ENCODE measurements around the gene RGS10.
"Not testable (repeated sequence)": the region's sequence is repeated elsewhere in the genome, so short reads cannot be mapped to it uniquely, and the experiment has no call there.

Gene RGS10, protein sequence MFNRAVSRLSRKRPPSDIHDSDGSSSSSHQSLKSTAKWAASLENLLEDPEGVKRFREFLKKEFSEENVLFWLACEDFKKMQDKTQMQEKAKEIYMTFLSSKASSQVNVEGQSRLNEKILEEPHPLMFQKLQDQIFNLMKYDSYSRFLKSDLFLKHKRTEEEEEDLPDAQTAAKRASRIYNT

GRCh38 chr10:119542357-119542987 is at the start of gene RGS10:
Gene RGS10, minus strand, starts transcription at chr10:119542719. Its CDS starts 81 bp downstream, at chr10:119542638.
- H3K4me3 Mint-ChIP-seq: peak within 1 kb of the TSS; percentile 90
- H3K27ac Mint-ChIP-seq: peak within 1 kb of the TSS; percentile 84
- peak; percentile 90 for ATAC-seq
- peaks cover 3% of the 10 kb centered on the region for H3K27me3 Mint-ChIP-seq
- H3K4me1 Mint-ChIP-seq: peaks cover 53% of the 10 kb centered on the region
- no peaks in the 10 kb centered on the region for H3K9me3 Mint-ChIP-seq
- peaks cover 6% of the 10 kb centered on the region for H3K36me3 Mint-ChIP-seq

DNA sequence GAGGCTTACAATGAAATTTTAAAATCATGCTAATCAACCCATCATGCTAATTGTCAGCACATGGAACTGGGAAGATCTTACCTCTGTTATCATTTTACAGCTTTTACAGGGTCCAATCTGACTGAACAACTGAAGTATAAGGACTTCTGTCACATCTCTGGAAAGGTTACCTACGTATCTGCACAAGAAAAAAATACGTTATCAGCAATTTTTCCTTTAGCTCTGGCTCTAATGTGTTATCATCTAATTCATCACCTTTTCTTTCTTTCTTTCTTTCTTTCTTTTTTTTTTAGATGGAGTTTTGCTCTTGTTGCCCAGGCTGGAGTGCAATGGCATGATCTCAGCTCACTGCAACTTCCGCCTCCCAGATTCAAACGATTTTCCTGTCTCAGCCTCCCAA is 45.6 kb upstream of the RGS10 start:
- ATAC-seq: no peak
- Mint-ChIP-seq H3K27me3 (no peaks in the 10 kb centered on the region), H3K4me3 (no peak overlapping the region), H3K27ac (no peak overlapping the region), H3K36me3 (peaks cover 10% of the 10 kb centered on the region), H3K4me1 (peaks cover 32% of the 10 kb centered on the region), H3K9me3 (no peaks in the 10 kb centered on the region)

DNA sequence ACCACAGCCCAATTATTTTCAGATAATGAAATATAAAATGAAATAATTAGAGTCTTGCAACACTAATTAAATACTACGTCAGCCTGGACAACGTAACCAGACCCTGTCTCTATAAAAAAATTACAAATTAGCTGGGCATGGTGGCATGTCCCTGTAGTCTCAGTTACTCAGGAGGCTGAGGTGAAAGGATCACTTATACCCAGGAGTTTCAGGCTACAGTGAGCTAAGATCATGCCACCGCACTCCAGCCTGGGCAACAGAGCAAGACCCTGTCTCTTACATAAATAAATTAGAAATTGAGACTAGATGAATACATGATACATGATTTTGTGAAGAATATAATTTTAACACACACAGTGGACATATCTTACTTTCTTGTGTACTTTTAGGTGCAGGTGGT is 35.8 kb upstream of the RGS10 start:
- H3K27ac Mint-ChIP-seq: no peak overlapping the region
- peaks cover 36% of the 10 kb centered on the region for H3K36me3 Mint-ChIP-seq
- peaks cover under 1% of the 10 kb centered on the region for H3K4me1 Mint-ChIP-seq
- no peak overlapping the region for H3K4me3 Mint-ChIP-seq
- H3K9me3 Mint-ChIP-seq: no peaks in the 10 kb centered on the region
- no peak for ATAC-seq
- no peaks in the 10 kb centered on the region for H3K27me3 Mint-ChIP-seq

- H3K27me3 Mint-ChIP-seq: no peaks in the 10 kb centered on the region
- no peak overlapping the region for H3K4me3 Mint-ChIP-seq
- ATAC-seq: no peak
- peaks cover 30% of the 10 kb centered on the region for H3K36me3 Mint-ChIP-seq
- peak overlapping the region; percentile 35 for H3K27ac Mint-ChIP-seq
- H3K9me3 Mint-ChIP-seq: no peaks in the 10 kb centered on the region
- H3K4me1 Mint-ChIP-seq: no peaks in the 10 kb centered on the region
These were observed 33.5 kb upstream of the RGS10 start for GRCh38 chr10:119575991-119576390.

GRCh38 chr10:119575506-119575905 is 33.0 kb upstream of the RGS10 start:
- Mint-ChIP-seq H3K36me3 (peaks cover 30% of the 10 kb centered on the region), H3K4me3 (no peak overlapping the region), H3K27ac (peak overlapping the region; percentile 35), H3K9me3 (no peaks in the 10 kb centered on the region), H3K4me1 (no peaks in the 10 kb centered on the region), H3K27me3 (no peaks in the 10 kb centered on the region)
- no peak for ATAC-seq

DNA sequence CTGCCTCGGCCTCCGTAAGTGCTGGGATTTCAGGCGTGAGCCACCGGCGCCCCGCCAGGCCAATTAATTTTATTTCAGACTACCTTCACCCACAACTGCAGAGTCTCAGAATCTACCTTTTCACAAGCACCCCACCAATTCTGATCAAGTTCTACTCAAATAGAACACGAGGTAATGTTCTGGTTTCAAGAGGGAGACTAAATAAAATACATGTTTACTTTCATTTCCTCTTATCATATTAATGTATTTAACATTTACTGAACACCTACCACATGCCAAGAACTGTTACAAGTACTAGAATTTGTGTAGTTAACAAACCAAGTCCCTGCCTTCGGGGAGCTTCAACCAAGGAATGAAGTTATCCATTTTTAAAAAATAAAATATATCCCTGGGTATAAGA is 25.5 kb upstream of the RGS10 start:
- Mint-ChIP-seq H3K27me3 (no peaks in the 10 kb centered on the region), H3K27ac (no peak overlapping the region), H3K36me3 (no peaks in the 10 kb centered on the region), H3K9me3 (no peaks in the 10 kb centered on the region), H3K4me1 (peaks cover 13% of the 10 kb centered on the region), H3K4me3 (peak overlapping the region; percentile 54)
- peak; percentile 34 for ATAC-seq

DNA sequence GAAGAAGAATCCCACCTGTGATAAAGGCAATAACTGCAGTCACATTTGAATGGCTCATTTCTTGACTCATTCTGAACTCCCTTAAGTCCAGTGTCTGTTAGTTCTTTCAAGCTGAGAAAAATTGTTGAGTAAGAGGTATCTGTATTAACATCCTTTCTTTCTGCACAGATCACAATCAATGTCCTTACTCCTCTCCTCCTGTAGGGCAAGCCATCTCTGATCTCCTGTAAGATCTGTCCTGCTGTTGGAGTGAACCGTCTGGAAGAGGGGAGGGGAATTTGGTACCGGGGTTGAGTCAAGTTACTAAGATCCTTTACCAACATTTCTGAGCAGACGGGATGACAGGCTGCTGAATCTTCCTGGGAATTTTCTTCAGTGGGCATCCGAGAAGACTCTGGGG is 19.6 kb upstream of the RGS10 start:
- Mint-ChIP-seq H3K9me3 (no peaks in the 10 kb centered on the region), H3K4me3 (no peak overlapping the region), H3K4me1 (no peaks in the 10 kb centered on the region), H3K27me3 (no peaks in the 10 kb centered on the region), H3K36me3 (no peaks in the 10 kb centered on the region), H3K27ac (no peak overlapping the region)
- ATAC-seq: no peak

GRCh38 chr10:119559511-119559910 is 17.0 kb upstream of the RGS10 start:
- not testable (repeated sequence) for H3K4me1 Mint-ChIP-seq, H3K4me3 Mint-ChIP-seq, H3K27ac Mint-ChIP-seq, H3K27me3 Mint-ChIP-seq, ATAC-seq, H3K36me3 Mint-ChIP-seq, H3K9me3 Mint-ChIP-seq

DNA sequence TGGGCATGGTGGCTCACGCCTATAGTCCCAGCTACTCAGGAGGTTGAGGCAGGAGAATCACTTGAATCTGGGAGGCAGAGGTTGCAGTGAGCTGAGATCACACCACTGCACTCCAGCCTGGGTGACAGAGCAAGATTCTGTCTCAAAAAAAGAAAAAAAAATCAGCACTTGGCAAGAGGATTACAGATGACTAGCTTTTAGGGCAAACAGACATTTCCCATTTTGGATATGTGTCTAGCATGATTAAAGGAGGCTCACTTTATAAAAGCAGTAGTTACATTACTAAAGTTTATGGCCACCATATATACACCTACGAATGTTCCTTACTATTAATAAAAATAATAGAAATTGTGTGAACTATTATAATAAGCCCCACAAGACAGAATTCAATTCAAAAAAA is 13.6 kb upstream of the RGS10 start:
- H3K9me3 Mint-ChIP-seq, H3K36me3 Mint-ChIP-seq, H3K4me3 Mint-ChIP-seq, H3K4me1 Mint-ChIP-seq, H3K27me3 Mint-ChIP-seq, ATAC-seq, H3K27ac Mint-ChIP-seq: not testable (repeated sequence)

DNA sequence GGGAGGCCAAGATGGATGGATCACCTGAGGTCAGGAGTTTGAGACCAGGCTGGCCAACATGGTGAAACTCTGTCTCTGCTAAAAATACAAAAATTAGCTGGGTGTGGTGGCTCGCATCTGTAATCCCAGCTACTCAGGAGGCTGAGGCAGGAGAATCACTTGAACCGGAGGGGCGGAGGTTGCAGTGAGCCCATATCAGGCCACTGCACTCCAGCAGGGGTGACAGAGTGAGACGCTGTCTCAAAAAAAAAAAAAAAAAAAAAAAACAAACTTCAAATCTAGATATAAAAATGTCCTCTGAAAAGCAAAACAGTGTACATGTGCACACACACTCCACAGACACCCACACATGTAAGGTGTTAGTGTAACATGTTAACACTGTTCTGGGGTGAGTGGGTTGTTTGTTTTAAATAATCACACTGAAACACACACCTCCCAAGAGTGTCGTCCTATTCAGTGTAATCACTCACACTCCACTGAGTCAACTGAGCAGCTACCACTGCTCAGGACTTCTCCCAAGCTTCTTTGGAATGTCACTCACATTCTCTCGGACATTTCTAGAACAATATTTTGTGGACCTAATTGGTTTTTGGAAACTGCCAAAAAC is 12.8 kb upstream of the RGS10 start:
- no peak for ATAC-seq
- no peak overlapping the region for H3K4me3 Mint-ChIP-seq
- no peaks in the 10 kb centered on the region for H3K9me3 Mint-ChIP-seq
- no peaks in the 10 kb centered on the region for H3K27me3 Mint-ChIP-seq
- H3K4me1 Mint-ChIP-seq: no peaks in the 10 kb centered on the region
- H3K36me3 Mint-ChIP-seq: no peaks in the 10 kb centered on the region
- no peak overlapping the region for H3K27ac Mint-ChIP-seq

- H3K36me3 Mint-ChIP-seq: no peaks in the 10 kb centered on the region
- H3K27ac Mint-ChIP-seq: no peak overlapping the region
- H3K4me3 Mint-ChIP-seq: no peak overlapping the region
- no peaks in the 10 kb centered on the region for H3K4me1 Mint-ChIP-seq
- H3K27me3 Mint-ChIP-seq: peaks cover 23% of the 10 kb centered on the region
- H3K9me3 Mint-ChIP-seq: no peaks in the 10 kb centered on the region
- ATAC-seq: no peak
These were observed 8.3 kb upstream of the RGS10 start for GRCh38 chr10:119550827-119551226.

DNA sequence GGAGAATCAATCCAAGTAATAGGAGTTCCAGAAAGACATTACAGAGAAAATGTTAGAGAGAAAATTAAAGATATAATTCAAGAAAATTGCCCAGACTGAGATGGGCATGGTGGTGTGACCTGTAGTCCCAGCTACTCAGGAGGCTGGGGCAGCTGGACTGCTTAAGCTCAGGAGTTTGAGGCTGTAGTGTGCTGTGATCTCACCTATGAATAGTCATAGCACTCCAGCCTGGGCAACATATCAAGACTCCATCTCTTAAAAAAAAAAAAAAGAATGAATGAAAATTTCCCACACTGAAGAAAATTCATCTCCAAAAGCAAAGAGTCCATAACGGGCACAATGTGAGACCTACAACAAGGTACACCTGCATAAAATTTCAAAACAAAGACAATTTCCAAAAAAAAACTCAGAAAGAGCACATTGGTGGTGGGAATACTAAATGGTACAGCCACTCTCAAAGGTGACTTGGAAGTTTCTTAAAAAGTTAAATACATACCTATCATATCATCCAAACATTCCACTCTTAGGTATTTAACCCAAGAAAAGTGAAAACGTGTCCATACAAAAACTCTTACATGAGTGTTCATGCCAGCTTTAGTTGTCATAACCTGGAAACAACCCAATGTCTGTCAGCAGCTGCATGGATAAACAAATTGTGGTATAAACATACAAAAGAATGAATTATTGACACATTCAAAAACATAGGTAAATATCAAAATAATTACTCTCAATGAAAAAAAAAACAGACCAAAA is 6.9 kb upstream of the RGS10 start:
- peaks cover 23% of the 10 kb centered on the region for H3K27me3 Mint-ChIP-seq
- no peaks in the 10 kb centered on the region for H3K36me3 Mint-ChIP-seq

DNA sequence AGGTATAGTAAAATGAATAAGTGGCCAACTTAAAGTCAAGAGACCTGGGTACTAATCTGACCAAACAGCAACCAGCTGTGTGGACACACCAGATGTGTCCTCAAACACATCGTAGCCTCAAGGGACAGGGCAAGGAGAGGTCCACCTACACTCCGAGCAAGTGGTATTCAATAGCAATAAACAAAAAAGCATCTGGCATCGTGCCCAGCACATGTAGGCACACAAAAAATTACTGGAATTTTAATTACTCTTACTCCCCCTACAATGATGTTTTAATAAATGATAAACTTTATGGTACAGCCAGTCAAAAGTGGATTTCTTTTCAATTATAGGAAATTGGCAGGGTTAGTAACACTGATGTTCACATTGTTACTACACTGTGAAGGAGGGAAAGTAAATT is 3.5 kb upstream of the RGS10 start:
- peaks cover 23% of the 10 kb centered on the region for H3K27me3 Mint-ChIP-seq
- ATAC-seq: no peak

More for the DNA sequence above, 6.9 kb upstream of the RGS10 start:
- H3K4me3 Mint-ChIP-seq: no peak overlapping the region
- H3K27ac Mint-ChIP-seq: no peak overlapping the region
- no peaks in the 10 kb centered on the region for H3K9me3 Mint-ChIP-seq
- no peak for ATAC-seq
- no peaks in the 10 kb centered on the region for H3K4me1 Mint-ChIP-seq

DNA sequence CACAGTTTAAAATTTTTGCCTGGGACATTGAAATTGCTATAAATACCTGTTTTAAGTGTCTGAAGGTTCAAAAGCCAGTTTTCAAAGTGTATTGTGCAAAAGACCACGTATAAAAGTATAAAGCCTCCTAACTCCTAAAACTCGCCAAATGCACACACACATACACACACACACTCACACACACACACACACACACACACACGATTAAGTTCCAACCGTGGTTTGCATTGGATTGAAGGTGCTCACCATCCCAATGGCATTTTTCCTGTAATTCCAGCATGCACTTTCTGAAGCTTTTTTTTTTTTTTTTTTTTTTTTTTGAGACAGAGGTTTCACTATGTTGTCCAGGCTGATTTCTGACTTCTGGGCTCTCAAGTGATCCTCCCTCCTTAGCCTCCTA is 2.8 kb upstream of the RGS10 start:
- no peak overlapping the region for H3K27ac Mint-ChIP-seq
- ATAC-seq: no peak
- peaks cover 23% of the 10 kb centered on the region for H3K27me3 Mint-ChIP-seq
- no peak overlapping the region for H3K4me3 Mint-ChIP-seq
- H3K36me3 Mint-ChIP-seq: peaks cover under 1% of the 10 kb centered on the region
- H3K9me3 Mint-ChIP-seq: no peaks in the 10 kb centered on the region
- peaks cover 25% of the 10 kb centered on the region for H3K4me1 Mint-ChIP-seq

More for the DNA sequence above, 3.5 kb upstream of the RGS10 start:
- no peak overlapping the region for H3K27ac Mint-ChIP-seq
- H3K36me3 Mint-ChIP-seq: no peaks in the 10 kb centered on the region
- H3K4me1 Mint-ChIP-seq: peaks cover 18% of the 10 kb centered on the region
- H3K9me3 Mint-ChIP-seq: no peaks in the 10 kb centered on the region
- no peak overlapping the region for H3K4me3 Mint-ChIP-seq

GRCh38 chr10:119543814-119544642 is 1.5 kb upstream of the RGS10 start:
- peak overlapping the region; percentile 75 for H3K4me3 Mint-ChIP-seq

More at GRCh38 chr10:119543814-119544642, 1.5 kb upstream of the RGS10 start:
- no peak for ATAC-seq
- peaks cover 18% of the 10 kb centered on the region for H3K27me3 Mint-ChIP-seq
- peak overlapping the region; percentile 54 for H3K27ac Mint-ChIP-seq
- H3K9me3 Mint-ChIP-seq: no peaks in the 10 kb centered on the region
- H3K4me1 Mint-ChIP-seq: peaks cover 37% of the 10 kb centered on the region
- peaks cover 6% of the 10 kb centered on the region for H3K36me3 Mint-ChIP-seq

Data from stimulated activated memory B cell treated with anti-CD40 and anti-IgM and Interleukin-4, amounts not matched to agents 10 μg/mL and 1 μg/mL and 100 μg/mL, for 72 hours (primary cell).